Activated naive CD4-positive, alpha-beta T cell treated with Interleukin-2 at 50 U/mL for 16 hours (primary cell): ENCODE data around the gene EGLN2.
"Not testable (repeated sequence)": the region's sequence is repeated elsewhere in the genome, so short reads cannot be mapped to it uniquely, and the experiment has no call there.

Experiments used
- DNase-seq: peaks from one replicate; pipeline ENCODE4 v3.0.0-alpha.2; 2020

The EGLN2 gene

GRCh38 chr19:40819479-40820234, 20.7 kb downstream of the EGLN2 start:
- peak; percentile 67 for DNase-seq

DNA sequence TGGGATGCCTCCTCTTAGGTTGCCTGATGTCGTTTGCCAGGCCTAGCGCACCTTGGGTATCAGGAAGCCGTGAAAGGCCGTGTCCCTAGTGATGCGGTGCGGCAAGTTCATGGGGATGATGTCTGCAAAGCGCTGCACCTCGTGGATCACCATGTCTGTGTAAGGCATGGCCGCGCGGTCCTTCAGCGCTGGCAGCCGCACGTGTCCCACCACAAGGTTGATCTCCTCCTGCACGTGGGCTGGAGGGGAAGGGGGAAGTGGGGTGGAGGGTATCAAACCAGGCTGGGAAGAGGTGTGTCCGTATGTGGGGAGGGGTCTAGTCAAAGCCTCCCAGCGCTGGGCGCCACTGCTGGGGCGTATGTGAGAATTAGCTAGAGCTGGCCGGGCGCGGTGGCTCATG, 23.2 kb downstream of the EGLN2 start:
- DNase-seq: no peak

DNA sequence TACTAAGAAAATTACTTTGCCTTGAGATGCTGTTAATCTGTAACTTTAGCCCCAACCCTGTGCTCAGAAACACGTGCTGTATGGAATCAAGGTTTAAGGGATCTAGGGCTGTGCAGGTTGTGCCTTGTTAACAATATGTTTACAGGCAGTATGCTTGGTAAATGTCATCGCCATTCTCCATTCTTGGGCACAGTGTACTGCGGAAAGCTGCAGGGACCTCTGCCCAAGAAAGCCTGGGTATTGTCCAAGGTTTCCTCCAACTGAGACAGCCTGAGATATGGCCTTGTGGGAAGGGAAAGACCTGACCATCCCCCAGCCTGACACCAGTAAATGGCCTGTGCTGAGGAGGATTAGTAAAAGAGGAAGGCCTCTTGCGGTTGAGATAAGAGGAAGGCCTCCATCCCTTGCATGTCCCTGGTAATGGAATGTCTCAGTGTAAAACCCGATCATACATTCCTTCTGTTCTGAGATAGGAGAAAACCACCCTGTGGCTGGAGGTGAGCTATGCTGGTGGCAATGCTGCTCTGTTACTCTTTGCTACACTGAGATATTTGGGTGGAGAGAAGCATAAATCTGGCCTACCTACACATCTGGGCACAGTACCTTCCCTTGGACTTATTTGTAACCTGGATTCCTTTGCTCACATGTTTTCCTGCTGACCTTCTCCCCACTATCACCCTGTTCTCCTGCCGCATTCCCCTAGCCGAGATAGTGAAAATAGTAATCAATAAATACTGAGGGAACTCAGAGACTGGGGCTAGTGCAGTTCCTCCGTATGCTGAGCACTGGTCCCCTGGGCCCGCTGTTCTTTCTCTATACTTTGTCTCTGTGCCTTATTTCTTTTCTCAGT, 23.9 kb downstream of the EGLN2 start:
- not testable (repeated sequence) for DNase-seq

- DNase-seq: not testable (repeated sequence)
Measured at GRCh38 chr19:40824916-40825315, 25.9 kb downstream of the EGLN2 start.

DNA sequence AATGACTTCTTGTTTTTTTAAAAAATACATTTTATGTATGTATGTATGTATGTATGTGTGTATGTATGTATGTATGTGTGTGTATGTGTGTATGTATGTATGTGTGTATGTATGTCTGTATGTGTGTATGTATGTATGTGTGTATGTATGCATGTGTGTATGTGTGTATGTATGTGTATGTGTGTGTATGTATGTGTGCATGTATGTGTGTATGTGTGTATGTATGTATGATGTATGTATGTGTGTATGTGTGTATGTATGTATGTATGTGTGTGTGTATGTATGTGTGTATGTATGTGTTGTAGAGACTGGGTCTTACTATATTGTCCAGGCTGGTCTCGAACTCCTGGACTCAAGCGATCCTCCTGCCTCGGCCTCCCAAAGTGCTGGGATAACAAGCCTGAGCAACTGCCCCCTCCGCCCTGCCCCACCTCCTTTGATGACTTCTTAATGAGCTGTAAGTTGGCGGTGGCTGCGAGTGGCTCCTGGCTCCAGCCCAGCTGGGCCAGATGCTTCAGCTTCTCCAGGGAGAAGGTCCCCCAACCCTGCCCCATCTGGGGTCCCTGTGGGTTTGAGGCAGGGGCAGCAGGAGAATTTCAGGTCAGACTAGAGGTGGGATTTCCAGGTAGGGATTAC, 26.6 kb downstream of the EGLN2 start:
- not testable (repeated sequence) for DNase-seq

DNA sequence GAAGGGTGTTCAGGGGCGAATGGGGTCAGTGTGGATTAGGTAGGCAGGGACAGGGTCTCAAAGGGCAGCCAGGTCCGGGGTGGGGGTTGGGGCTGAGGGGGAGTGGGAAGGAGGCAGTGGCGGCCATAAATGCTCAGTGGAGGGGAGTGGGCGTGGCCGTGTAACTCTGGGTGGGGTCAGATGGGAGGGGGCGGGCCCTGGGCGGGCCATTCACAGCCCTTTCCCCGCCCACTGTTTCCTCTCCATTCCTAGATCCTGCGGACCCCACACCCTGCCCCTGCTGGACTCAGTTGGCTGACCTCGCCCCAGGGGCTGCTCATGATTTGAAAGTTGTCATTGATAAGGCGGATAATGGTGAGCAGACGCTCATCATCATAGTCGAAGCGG, 27.3 kb downstream of the EGLN2 start:
- DNase-seq: not testable (repeated sequence)

- peak; percentile 38 for DNase-seq
Measured at GRCh38 chr19:40826699-40827385, 27.9 kb downstream of the EGLN2 start.

DNA sequence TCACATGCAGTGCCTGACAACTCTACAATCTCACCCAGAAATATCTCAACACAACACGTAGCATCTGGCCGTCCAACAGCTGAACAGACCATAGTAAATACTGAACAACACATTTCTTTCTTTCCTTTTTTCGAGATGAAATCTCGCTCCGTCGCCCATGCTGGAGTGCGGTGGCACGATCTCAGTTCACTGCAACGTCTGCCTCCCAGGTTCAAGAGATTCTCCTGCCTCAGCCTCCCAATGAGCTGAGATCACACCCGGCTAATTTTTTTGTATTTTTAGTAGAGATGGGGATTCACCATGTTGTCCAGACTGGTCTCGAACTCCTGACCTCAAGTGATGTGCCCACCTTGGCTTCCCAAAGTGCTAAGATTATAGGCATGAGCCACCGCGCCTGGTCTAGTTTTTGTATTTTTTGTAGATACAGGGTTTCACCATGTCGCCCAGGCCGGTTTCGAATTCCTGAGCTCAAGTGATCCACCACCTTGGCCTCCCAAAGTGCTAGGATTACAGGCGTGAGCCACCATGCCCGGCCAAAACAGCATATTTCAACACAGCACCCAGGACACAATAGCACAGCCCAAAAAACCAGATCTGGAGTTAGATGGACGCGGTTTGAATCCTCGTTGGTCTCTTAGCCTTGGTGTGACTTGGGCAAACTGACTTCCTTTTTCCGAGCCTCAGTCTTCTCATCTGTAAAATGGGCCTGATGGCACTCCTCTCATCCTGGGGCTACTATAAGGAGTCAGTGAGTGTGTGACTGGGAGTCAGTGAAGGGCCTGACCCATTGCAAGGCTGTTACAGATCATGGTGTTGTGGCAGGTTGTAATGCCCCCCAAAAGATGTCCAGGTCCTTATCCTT, 28.6 kb downstream of the EGLN2 start:
- no peak for DNase-seq

- DNase-seq: no peak
Measured at GRCh38 chr19:40829205-40829604, 30.2 kb downstream of the EGLN2 start.

DNA sequence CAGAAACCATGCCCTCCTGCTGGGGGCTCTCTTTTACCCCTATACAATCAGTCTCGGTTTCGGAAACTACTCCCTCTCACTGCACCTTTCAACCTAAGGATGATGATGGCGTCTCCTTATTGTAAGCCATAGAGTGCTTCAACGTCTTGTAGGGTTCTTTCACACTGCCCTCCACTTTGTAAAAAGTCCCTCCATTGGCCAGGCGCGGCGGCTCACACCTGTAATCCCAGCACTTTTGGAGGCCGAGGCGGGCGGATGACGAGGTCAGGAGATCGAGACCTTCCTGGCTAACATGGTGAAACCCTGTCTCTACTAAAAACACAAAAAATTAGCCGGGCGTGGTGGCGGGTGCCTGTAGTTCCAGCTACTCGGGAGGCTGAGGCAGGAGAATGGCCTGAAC, 31.8 kb downstream of the EGLN2 start:
- not testable (repeated sequence) for DNase-seq

GRCh38 chr19:40831502-40832430, 32.8 kb downstream of the EGLN2 start:
- DNase-seq: no peak

- not testable (repeated sequence) for DNase-seq
Measured at GRCh38 chr19:40832431-40832790, 33.4 kb downstream of the EGLN2 start.

DNA sequence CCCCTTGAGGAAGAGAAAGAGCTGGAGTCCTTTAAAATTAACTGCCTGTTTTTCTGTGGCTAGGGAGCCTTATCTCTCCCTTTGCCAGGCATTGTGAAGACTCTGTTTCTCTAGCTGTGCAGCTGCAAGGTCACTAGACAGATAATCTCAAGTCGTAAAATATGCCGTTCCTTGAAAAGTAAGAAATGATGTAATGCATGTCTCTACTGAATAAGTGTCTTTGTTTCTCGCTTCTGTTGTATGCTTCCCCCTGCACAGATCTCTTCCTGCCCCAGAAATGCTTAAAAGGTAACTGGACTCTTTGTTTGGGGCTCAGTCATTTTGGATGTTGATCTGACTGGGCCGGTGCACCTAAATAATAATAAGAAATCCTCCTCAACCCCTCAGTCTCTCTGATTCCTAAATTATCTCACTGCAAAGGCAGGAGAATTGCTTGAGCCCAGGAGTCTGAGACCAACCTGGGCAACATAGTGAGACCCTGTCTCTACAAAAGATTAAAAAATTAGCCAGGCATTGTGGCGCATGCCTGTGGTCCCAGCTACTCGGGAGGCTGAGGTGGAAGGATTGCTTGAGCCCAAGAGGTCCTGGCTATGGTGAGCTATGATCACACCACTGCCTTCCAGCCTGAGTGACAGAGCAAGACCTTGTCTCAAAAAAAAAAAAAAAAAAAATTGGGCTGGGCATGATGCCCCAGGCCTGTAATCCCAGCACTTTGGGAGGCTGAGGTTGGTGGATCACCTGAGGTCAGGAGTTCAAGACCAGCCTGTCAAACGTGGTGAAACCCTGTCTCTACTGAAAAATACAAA, 34.9 kb downstream of the EGLN2 start:
- not testable (repeated sequence) for DNase-seq

DNA sequence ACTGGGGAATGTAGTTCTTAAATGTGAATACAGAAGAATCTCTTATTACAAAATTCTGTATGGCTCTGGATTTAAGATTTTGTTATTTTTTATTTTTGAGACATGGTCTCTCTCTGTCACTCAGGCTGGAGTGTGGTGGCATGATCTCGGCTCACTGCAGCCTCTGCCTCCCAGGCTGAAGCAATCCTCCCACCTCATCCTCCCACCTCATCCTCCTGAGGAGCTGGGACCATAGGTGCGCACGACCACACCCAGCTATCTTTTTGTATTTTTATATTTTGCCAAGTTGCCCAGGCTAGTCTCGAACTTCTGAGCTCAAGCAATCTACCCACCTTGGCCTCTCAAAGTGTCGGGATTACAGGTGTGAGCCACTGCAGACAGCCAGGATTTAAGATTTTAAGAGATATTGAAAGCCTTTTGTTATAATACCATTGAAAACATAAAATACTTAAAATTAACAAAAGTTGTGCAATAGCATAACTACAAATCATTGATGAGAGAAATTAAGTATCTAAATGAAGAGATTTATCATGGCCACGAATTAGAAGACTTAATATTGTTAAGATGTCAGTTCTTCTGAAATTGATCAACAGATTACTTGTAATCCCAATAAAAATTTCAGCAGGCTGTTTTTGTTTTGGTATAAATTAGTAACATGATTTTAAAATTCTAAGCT, 37.9 kb downstream of the EGLN2 start:
- DNase-seq: no peak

DNA sequence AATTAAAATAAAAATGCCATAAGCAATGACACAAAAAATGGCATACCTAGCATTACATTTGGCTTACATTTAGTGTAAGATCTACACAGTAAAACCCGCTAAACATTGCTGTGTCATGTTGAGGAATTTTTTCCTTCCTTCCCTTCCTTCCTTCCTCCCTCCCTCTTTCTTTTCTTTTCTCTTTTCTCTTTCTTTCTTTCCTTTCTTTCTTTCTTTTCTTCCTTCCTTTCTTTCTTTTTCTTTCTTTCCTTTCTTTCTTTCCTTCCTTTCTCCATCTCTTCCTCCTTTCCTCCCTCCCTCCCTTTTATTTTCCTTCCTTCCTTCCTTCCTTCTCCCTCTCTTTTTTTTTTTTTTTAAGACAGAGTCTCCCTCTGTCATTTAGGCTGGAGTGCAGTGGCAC, 39.5 kb downstream of the EGLN2 start:
- not testable (repeated sequence) for DNase-seq

- DNase-seq: not testable (repeated sequence)
Measured at GRCh38 chr19:40842012-40842411, 43.0 kb downstream of the EGLN2 start.

- not testable (repeated sequence) for DNase-seq
Measured at GRCh38 chr19:40842997-40843652, 44.1 kb downstream of the EGLN2 start.

DNA sequence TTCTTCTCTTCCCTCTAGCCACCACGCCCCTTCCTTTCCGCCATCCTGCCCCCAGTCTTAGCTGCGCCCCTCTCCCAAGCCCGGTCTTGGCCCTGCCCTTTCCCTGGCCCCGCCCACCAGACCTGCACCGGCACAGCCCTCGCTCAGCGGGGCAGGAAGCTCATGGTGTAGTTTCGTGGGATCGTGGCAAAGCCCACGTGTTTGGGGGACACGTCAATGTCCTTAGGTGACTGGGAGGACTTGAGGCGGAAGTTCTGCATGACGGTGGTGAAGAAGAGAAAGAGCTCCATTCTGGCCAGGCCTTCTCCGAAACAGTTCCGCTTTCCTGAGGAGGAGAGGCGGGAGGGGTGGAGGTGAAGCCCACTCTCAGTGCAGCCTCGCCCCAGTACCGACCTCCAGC, 44.7 kb downstream of the EGLN2 start:
- DNase-seq: peak; percentile 69

GRCh38 chr19:40846722-40847121, 47.7 kb downstream of the EGLN2 start:
- DNase-seq: not testable (repeated sequence)
